GM19193 (cell line): Measurements from ENCODE around the gene SQSTM1.
A peak's percentile ranks its signal among the peaks of the same experiment; 100 is the strongest.

Experiments
- POLR2A ChIP-seq: IDR thresholded peaks from 4 replicates; pipeline ENCODE4 v1.6.1; 2011; ENCODE audit not compliant: insufficient read depth, insufficient read length; ENCODE audit errors: extremely low read depth

Gene SQSTM1

DNA sequence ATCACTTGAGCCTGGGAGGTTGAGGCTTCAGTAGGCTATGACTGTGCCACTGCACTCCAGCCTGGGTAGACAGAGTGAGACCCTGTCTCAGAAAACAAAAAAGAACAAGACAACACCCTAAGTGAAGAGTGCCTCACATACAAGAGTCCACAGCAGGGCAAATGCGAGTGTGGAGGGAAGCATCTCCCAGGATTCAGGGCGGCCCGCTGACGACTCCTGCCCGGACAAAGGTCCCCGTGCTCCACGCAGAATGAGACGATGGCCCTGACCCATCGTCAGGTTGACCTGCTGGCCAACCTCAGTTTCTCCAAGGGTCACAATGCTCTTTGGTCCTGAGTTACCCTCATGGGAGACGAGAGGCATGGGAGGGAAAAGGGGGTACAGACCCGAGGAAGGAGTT lies 19.6 kb downstream of the SQSTM1 start:
- no peak for TF ChIP-seq POLR2A

GRCh38 chr5:179840766-179841165 lies 20.1 kb downstream of the SQSTM1 start:
- no peak for TF ChIP-seq POLR2A

GRCh38 chr5:179841621-179842020 lies 20.9 kb downstream of the SQSTM1 start:
- no peak for TF ChIP-seq POLR2A

GRCh38 chr5:179852993-179853547 lies 32.4 kb downstream of the SQSTM1 start:
- TF ChIP-seq POLR2A = no peak

- TF ChIP-seq POLR2A = no peak
Measured at GRCh38 chr5:179854356-179854755, 33.7 kb downstream of the SQSTM1 start.

DNA sequence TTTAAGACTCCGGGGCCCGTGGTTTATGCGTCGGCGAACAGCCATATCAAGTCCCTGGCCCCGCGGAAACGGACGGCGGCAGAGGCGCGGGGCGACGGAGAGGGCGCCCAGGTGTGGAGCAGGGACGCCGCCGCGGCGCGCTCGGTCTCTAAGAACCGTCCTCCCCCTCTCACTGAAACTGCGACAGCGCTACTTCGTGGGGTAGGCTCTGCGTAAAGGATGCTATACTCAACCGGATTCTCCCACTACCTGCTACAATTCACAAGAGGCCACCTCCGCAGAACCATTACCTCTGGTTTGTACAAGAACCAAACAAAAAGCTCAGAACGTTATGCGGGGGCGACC lies 37.5 kb downstream of the SQSTM1 start:
- no peak for TF ChIP-seq POLR2A

DNA sequence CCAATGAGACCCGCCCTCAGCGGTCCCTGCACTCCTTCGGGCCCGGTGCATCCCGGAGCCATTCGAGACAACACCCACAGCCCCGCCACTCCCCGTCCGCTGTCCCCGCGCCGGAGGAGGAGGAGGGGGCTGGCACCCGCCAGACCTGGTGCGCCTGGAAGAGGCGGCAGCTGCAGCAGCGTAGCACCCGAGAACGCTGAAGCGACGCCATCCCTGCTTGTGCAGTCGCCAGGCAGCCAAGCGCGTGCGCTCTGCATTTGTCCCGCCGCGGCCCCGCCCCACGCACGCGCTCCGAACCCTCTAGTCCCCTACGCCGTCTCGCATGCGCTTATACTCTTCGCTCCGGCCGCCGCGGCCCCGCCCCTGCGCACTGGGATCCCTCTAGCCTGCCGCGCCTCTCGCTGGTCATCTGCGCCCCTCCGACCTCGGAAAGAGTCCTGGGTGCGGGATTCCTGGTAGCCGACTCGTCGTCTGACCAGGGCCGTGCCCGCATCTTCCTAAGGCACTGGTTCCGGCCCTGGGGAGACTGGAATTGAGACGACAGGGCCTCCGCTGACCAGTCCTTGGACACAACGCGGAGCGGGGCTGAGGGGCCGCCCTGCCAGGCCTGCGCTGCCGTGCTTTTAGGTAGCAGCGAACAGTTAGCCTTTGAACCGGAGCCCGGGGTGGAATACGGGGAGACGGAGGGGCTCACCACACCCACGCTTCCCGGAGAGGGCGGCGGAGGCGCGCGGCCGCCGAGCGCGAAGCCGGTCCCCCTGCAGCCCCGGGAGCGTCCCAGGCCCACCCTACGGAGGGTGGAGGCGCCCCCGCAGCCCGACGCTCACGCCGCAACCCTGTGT lies 38.1 kb downstream of the SQSTM1 start, which contains the start of gene MRNIP:
MRNIP (minus strand) TSS at position 232 of the 842 bp plus-strand sequence; CDS start at position 211, 21 bp downstream.
- TF ChIP-seq POLR2A = peak; percentile 72

- TF ChIP-seq POLR2A = no peak
Measured at GRCh38 chr5:179860301-179860700, 39.6 kb downstream of the SQSTM1 start.

DNA sequence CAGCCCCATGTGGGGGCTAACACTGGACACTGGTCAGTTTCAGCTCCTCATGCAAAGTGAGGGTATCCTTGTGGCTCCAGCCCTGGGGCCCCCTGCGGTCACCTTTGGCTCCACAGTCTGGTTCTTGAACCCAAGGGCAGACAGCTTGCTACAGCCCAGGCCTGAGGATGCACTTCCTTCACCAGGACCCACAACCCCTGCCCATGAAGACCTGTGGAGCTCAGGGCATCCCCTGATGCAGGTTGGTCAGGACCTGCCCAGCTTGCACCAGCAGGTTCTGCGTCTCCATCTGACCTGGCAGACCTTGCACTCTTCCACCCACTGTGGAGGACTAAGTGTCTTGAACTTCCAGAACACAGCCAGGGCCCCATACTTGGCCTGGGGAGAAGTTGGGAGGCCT lies 41.6 kb downstream of the SQSTM1 start:
- no peak for TF ChIP-seq POLR2A

DNA sequence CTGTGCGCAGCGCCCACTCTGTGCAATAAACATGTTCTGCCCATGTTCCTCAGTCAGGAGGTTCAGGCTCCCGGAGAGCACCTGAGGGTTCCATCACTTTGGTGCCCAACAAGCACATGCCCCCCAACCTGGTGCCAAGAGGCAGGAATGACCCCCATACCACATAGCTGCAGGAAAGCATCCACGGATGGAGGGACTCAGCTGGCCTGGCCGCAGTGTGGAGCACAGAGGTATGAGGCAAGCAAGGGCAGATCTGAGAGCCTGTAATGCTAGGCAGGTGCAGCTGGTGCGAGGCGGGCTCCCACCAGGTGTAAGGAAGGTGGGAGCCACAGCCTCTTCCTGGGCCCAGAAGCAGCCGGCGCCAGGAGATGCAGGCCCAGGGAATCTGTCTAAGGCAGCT lies 42.2 kb downstream of the SQSTM1 start:
- TF ChIP-seq POLR2A = no peak

GRCh38 chr5:179863449-179864085 lies 42.9 kb downstream of the SQSTM1 start:
- no peak for TF ChIP-seq POLR2A

DNA sequence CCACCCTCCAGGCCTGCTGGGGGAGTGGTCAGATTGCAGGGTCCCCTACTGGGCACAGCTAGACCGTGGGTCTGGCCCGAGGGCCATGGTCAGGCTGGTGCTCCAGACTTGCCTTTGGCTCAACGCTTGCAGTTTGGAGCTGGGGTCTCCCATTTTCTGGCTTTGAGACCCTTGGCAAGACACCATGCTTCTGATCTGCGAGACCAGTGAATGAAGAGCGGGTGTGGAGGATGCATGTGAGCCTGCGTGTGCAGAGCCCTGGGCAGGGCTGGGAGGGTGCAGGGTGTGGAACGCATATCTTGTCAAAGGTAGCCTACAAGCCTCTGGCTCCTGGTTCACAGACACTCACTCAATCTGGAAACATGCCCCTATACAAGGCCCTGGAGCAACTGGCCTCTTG lies 44.0 kb downstream of the SQSTM1 start:
- TF ChIP-seq POLR2A = no peak

DNA sequence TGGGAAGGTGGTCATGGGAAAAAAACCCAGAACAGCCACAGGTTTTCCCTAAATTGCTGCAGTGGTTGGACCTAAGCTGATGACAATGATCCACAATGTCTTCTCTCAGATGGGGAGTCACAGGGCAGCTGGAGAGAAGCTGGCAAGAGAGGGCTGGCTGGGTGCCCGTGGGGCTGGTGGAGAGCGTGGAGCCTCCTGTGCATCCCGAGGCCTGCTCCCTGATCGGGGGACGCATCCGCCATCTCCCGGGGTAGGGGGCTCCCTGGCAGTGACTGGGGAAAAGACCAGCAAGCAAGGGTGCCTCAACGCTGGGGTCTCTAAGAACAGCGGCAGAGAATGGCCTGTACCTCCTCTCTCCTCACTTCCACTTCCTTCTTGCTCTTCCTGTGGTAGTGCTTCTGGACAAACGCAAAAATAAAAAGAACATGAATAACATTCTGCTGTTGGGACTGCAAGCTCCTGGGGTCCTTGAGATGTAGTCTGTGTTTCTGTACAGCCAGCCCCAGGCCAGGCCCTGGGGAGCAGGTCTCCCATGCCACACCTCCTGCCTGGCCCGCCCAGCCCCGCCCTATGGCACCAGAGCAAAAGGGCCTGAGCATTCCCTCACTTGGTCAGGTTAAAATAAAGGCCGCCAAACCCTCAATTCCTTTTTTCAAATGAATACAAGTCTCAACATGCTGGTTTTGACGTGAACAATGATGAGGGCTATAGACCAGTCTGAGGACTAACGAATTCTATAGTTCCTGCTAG lies 45.0 kb downstream of the SQSTM1 start:
- no peak for TF ChIP-seq POLR2A

DNA sequence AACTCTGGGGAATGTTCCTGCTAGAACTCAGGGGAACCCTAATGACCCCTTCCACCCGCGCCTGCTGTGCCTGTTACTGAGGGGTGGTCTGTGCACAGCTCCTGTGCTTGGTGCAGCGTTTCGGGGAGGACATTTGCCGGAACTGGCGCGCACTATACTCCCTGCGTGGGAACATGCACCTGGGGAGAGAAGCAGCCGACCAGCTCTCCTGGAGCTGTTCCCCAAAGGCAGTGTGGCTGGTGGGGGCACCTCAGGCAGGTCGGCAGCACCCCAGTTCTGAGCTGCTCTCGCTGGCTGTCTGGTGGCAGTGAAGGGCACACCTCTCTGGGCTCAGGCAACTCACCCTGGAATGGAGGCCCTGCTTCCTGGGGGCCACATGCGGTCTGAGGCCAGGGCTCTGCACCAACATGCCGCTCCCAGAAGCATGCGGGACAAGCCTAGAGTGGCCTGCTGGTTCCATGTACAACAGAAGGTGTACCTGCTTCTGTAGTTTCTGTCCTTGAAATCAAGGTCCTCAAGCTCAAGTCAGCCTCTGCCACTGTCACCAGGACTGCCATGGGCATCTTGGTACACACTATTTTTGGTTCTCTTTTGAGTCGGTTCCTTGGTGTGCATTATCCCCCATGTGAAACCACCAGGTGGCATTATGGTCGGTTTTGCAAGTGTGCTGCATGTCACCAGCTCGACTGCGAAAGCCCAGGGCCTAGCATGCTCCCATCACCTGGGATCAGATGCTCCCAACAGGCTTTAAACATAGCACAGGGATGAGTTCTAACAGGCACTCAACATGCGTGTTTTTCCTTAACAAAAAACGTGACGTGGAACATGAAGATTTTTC lies 45.8 kb downstream of the SQSTM1 start:
- TF ChIP-seq POLR2A = no peak

DNA sequence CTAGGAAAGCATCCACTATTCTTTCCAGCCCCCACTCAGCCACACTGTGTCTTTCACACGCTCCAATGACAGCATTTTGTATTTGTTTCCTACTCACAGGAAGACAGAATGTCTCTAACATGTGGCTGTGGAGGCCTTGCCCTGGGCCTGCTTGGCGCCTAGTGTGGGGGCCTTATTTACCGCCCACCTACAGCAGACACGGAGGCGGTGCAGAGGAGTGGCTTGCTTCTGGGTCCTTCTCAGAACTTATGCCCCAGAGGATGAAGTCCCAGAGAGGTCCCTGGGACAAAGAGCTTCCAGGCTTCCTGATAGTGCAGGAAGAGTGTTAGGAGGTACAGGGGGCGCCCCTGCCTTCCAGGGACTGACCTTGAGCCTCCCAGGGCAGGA lies 46.4 kb downstream of the SQSTM1 start:
- no peak for TF ChIP-seq POLR2A

DNA sequence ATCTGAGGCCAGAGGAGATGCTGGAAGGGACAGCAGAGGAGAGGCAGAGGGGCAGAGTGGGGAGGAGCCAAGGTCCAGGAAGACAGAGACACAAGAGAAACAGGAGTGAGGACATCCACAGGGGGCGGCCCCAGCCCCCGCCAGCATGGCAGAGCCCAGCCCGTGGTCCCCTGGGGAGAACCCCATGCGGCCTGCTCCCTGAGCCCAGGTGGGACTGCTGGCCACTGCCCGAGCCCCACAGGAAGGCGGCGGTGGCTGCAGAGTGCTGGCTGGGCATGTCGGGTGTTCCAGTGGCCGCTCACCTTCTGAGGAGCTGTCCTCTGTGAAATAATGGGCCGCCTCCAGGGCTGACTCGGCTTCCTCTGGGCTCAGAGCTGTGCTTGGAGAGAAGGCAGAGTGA lies 46.8 kb downstream of the SQSTM1 start:
- no peak for TF ChIP-seq POLR2A
